ENCODE measurements around the gene SEL1L3.

Gene SEL1L3

DNA sequence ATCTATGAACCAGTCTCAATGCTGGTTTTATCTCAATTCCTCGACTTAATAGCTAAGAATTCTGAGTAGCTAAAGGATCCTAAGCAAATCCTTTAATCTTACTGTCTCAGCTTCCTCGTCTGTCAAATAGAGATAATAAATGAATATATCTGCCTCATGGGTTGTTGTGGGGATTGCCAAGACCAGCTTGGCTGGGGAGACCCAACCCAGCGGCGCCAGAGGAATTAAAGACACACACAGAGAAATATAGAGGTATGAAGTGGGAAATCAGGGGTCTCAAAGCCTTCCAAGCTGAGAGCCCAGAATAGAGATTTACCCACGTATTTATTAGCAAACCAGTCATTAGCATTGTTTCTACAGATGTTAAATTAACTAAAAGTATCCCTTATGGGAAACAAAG lies 165.3 kb downstream of the SEL1L3 start:
- TF ChIP-seq, protein P1, sequence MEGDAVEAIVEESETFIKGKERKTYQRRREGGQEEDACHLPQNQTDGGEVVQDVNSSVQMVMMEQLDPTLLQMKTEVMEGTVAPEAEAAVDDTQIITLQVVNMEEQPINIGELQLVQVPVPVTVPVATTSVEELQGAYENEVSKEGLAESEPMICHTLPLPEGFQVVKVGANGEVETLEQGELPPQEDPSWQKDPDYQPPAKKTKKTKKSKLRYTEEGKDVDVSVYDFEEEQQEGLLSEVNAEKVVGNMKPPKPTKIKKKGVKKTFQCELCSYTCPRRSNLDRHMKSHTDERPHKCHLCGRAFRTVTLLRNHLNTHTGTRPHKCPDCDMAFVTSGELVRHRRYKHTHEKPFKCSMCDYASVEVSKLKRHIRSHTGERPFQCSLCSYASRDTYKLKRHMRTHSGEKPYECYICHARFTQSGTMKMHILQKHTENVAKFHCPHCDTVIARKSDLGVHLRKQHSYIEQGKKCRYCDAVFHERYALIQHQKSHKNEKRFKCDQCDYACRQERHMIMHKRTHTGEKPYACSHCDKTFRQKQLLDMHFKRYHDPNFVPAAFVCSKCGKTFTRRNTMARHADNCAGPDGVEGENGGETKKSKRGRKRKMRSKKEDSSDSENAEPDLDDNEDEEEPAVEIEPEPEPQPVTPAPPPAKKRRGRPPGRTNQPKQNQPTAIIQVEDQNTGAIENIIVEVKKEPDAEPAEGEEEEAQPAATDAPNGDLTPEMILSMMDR (conservative IDR thresholded peaks at IDR 0.05) = no peak

More for the DNA sequence above, 165.3 kb downstream of the SEL1L3 start:
- no peak overlapping the region for H3K27ac ChIP-seq
